DOHH2 (cell line): ENCODE data around the gene MR1.

Experiments
- CTCF ChIP-seq: fragments of 200-600 bp; sonication (generic); IDR thresholded peaks from one replicate; pipeline ENCODE4 v1.5.1; 2014; ENCODE audit warnings: antibody characterized with exemption, mild to moderate bottlenecking, low read depth, low read length; ENCODE audit not compliant: poor library complexity, severe bottlenecking
- EZH2phosphoT487 ChIP-seq: fragments of 200-600 bp; sonication (generic); IDR thresholded peaks from 2 replicates; pipeline ENCODE4 v1.6.1; 2017; ENCODE audit warnings: borderline replicate concordance, mild to moderate bottlenecking, antibody characterized with exemption, low read length, moderate library complexity, mixed read lengths

DNA sequence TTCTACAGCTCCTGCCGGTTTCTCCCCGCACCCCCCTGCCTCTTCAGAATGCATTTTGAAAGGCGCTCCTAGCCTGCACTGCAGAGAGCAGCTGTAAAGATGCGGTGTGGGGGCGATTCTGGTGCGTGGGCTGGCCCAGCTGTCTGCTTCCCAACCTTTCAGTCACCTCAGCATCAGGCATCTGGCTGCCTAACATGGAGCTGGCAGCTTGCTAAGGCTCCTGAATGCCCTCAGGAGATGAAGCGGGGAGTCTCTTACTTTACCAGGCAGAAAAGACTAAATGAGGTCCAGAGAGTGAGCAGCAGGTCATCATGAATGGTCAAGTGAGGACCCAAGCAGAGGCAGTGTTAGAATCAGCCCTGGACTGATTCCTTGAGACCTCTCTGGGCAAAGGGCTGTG is 63.5 kb downstream of the MR1 start:
- TF ChIP-seq CTCF (no peak), EZH2phosphoT487 (no peak)
